SKM-1 treated with dmso at 0.1 percent for 144 hours (cell line): Measurements from ENCODE around the gene ZNF770.
"Not testable (repeated sequence)": the region's sequence is repeated elsewhere in the genome, so short reads cannot be mapped to it uniquely, and the experiment has no call there.

ENCODE experiments used
- DNase-seq: peaks from one replicate; lab custom pipeline; 2025; ENCODE audit not compliant: unreplicated experiment; lab: John Stamatoyannopoulos, UW

Gene ZNF770

DNA sequence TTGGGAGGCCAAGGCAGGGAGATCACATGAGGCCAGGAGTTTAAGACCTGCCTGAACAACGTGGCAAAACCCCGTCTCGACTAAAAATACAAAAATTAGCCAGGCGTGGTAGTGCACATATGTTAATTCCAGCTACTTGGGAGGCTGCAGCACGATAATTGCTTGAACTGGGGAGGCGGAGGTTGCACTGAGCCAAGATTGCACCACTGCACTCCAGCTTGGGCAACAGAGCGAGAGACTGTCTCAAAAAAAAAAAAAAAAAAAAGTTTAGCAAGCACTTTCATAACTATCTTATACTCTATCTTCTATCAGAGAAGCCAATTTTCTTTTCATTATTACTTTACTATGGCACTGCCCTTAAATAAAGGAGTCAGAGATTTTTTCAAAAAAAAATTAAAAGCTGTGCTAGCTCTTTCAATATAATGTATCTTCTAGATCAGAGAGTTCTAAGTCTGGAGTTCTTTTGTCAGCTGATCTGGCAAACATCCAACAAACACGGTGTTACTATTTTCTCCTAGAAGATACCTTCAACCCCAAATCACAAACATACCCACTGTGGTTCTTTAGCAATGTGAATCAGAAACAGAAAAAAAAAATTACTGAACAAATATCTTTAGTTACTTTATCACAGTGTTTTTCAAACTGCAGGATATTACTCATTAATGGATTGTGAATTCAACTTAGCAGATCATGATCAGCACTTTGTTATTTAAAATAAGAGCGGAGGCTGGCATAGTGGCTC lies 3.0 kb downstream of the ZNF770 start:
- DNase-seq, result no peak

DNA sequence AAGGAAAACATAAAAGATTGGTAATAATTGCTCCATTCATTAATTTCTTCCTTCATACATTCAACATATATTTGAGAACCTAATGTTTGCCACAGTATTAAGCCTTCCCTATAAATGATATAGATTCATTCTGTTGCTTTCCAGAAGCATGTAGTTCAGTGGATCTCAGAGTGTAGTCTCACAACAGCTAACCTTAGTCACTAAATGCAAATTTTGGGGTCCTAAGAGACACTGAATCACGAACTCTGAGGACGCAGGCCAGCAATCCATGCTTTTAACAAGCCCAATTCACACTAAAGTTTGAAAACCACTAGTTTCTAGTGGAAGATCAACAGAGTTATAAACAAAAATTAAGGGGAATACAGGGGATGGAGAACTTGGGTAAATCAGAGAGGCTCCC lies 11.3 kb downstream of the ZNF770 start:
- no peak for DNase-seq

DNA sequence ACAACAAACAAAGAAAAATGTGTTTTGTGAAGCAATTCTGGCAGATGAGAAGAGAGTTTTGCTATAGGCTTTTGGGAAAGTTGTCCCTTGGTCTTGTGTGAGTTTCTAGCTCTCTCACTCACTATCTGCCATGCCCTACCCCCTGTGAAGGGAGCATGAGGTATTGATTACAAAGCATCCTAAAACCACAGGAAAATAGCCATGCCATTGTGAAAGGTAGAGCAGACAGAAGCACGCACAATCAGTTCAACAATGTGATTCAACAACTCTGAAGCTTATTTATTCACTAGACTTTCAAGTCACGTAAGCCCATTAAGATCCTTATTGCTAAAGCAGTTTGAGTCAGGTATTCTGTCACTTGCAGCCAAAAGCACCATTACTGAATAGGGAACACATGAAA lies 12.0 kb downstream of the ZNF770 start:
- no peak for DNase-seq

DNA sequence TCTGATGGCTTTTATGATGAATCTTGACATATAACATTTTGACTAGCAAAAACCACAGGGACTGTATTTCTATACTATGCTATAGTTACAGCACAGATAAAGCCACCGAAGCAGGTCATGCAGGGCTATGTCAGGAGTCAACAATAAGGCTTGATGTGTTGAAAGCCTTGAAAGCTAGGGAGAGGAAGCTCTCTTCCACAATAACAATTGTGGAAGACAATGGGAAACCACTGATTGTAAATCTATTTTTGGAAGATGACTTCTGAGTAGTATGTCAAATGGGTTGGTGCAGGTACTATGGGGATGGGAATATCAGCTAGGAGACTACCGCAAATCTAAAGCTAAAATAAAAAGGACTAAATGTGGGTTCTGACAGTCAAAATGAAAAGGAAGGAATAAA lies 14.6 kb downstream of the ZNF770 start:
- no peak for DNase-seq

DNA sequence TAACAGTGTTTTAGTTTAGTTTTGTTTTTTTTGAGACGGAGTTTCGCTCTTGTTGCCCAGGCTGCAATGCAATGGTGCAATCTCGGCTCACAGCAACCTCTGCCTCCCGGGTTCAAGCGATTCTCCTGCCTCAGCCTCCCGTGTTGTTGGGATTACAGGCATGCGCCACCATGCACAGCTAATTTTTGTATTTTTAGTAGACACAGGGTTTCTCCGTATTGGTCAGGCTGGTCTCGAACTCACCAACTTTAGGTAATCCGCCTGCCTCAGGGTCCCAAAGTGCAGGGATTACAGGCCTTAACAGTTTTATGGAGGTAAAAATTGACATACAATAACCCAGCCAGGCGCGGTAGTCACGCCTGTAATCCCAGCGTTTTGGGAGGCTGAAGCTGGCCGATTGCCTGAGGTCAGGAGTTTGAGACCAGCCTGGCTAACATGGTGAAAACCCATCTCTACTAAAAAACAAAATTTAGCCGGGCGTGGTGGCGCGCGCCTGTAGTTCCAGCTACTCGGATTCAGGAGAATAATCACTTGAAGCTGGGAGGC lies 17.9 kb downstream of the ZNF770 start:
- not testable (repeated sequence) for DNase-seq

DNA sequence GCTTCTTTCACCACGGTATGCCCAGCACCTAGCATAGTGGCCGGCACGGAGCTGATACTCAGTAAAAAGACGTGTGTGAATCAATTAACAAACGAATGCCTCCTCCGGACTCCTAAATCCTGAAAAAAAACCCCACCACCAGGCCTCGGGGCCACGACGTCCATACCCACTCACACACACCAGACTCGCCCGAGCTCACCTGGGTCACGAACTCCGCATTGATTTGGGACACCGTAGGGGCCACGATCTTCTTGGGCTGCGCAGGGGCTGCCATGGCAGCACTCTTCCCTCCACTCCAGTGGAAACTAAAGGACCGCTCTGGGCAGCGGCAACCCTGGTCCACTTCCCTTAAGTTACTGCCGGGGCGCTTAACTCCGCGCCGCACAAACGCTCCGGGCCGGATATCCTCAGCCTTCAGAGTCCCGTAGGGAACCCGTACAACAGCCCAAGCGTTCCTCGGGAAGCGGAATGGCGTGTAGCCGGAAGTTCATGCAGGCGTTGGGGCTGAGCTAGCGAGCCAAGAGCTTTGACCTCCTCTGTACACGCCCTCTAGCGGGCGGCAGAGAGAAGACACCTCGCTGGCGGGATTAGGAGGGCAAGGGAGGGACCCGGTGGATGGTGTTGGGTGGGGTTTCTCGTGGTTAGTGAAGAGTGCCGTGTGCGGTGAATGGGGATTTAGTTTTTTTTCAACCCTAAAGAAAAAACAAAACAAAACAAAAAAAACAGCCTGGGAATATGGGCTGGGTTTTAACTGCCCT lies 18.6 kb downstream of the ZNF770 start, which contains the start of gene AQR:
AQR (minus strand) TSS at position 403 of the 758 bp plus-strand sequence; CDS start at position 274, 129 bp downstream.
- peak; percentile 96 for DNase-seq

DNA sequence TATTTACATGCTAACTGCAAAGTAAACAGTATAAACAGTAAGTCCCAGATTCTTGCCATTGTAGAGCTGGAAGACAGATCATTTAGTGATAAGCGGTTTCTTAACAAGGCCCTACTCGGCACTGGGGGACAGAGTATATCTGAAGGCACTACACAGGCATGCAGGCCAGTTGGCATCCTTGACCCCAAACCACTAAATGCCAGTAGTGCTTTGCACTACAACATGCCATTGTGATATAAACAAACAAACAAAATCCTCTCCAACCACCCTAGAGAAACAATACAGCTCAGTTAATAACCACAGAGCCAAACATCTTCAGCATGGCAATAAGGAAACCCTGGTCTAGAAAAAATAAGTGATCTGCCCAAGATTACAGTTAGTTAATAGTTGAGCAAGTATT lies 23.8 kb downstream of the ZNF770 start:
- no peak for DNase-seq

DNA sequence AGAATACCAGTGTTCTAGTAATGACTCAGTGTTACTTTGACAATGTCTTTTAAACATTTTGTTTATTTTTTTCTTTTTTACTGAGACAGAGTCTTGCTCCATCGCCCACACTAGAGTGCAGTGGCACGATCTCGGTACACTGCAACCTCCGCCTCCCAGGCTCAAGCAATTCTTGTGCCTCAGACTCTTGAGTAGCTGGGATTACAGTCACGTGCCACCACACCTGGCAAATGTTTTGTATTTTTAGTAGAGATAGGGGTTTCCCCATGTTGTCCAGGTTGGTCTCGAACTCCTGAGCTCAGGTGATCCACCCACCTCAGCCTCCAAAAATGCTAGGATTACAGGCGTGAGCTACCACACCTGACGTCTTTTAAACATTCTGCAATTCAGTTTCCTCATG lies 34.2 kb downstream of the ZNF770 start:
- DNase-seq, result no peak

DNA sequence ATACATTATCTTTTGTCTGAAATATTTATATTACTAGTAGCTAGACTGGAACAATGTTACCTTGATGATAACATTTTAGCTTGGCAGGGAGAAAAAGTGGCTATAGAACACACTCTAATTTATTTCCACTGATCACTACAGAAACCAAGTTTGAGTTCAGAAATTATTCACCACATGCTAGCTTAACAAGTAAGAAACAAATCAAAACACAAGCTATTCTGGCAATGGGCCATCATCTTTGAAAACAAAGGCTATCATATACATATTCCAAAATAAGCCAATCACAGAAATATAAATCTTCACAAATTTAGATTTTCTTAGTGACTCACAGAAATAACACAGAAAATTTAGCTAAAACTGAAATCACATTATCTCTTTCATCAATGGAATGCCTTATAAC lies 35.6 kb downstream of the ZNF770 start:
- no peak for DNase-seq

DNA sequence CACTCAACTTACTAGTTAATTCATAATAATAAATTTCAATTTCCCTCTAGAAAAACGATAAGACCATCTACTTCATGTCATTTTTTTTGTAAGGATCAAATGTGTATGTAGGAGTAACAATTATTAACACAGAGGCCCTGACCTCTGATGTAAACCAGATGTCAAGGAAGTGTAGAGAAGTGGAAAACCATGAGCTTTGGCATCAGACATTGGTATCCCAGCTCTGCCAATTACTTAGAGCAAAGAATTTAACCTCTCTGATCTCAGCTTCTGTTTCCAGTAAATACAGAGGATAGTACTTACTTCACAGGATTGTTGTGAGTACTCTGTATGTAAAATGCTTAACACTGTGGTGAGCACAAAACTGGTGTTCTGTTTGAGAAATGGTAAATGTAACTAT lies 36.1 kb downstream of the ZNF770 start:
- no peak for DNase-seq

DNA sequence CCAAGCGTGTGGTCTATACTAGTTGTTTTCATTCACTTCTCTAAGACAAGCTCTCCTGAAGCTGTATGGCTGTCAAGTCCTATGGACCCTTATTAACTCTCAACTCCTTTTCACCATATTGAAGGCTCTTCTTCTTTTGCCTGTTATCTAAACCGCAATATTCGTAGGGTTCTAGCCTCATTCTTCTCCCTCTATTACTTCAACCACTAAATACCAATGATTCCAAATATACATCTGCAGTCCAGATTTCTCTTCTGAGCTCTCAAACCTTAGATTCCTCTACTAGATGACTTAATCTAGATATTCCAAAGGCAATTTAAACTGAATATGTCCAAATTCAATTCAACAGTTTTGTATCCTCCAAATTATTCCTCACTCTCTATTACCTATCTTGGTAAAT lies 43.2 kb downstream of the ZNF770 start:
- DNase-seq, result no peak

DNA sequence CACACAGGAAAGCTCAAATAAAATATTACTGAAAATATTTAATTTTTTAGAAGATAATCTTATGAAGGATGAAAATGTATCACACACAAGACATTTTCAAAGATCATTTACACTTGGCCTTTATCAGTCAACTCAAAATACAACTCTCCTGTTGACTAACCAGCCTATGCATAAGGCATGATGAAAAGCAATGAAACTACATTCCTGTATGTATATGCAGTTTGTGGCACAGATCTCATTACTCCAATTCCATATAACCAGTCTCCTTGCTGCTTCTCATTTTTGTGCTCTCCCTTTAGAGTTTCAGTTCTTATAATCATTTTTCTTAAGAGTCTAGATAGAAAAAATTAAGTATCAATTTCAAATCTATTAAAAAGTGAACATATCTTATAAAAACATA lies 44.4 kb downstream of the ZNF770 start:
- no peak for DNase-seq

DNA sequence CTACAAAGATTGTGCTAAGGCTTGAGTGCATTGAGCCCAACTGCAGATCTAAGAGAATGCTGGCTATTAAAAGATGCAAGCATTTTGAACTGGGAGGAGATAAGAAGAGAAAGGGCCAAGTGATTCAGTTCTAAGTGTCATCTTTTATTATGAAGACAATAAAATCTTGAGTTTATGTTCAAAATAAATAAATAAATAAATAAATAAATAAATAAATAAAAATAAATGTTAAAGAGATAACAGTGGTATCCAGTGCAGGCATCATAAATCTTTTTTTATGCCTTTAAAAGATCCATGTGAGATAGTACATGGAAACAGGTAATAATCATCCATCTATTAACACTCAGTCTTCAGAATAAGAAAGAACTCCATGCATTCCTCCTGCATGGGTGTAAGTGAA lies 44.8 kb downstream of the ZNF770 start:
- DNase-seq, result not testable (repeated sequence)

DNA sequence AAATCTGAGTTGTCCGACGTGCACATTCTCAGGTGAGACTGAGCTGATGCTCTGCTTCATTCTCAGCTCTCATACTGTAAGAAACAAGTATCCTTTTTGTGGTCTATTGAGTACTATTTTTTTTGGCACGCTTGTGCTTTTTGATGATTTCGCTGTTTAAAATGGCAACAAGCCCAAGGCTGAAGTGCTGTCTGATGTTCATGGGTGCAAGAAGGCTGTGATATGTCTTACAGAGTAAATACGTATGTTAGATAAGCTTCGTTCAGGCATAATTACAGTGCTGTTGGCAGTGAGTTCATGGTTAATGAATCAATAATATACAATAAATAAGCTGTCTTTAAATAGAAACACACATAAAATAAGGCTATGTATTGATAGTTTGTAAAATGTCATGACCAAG lies 45.7 kb downstream of the ZNF770 start:
- no peak for DNase-seq

DNA sequence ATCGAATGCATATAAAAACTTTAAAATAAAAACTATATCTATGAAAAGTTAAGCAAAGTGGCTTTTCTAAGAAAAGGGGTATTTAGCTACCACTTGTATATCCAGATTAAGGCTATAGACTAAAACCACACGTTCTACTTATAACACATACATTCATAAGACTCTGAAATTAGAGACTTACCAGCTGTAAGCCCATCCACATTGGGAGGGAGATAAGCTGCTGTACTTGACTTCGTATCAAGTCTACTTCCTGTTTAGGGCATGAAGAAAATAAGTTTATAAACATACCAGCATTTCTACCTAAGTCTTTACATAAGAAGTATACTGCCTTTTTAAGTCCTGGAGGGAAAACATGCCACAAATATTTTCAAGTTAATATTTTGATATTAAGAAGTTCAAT lies 46.3 kb downstream of the ZNF770 start:
- DNase-seq, result no peak

DNA sequence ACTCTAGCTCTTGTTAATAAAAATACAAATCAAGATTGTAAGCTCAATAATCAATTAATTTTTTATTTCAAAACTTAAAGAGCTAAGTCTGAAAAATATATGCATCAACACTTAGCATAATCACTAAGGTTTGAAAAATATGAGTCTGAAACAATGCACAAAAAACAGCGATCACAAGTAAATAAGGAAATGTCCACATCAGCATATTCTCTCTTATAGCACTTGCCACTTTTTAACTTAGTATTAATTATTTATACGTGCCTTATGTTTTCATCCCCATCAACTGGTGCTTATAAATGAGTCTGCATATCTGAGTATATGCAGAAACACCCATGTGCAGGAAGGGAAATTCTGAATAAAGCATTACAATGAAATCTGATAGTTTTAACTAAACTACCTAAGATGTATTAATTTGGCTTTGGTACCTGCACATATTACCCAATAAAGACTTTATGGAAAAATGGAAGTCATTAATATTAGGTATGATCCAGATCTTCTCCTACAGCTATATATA lies 46.8 kb downstream of the ZNF770 start:
- DNase-seq, result no peak

DNA sequence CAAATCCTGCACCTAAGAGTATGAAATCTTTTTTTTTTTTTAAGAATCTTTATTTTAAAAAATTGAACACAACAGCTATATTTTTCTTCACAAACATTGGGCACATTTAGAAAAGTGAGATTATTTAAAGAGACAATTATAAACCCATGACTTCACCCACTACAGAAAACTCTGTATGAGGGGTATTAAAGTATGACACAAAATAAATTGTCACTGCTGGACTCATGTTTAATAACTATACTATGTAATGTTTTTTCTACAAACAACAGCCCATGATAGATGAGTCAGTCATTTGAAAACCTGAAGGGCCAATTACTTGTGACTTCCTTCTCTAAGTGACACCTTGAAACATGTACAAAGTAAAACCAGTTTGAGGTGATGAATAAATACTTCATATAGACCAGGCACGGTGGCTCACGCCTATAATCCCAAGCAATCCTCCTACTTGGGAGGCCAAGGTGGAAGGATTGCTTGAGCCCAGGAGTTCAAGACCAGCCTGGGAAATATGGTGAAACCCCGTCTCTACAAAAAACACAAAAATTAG lies 54.6 kb downstream of the ZNF770 start:
- no peak for DNase-seq

DNA sequence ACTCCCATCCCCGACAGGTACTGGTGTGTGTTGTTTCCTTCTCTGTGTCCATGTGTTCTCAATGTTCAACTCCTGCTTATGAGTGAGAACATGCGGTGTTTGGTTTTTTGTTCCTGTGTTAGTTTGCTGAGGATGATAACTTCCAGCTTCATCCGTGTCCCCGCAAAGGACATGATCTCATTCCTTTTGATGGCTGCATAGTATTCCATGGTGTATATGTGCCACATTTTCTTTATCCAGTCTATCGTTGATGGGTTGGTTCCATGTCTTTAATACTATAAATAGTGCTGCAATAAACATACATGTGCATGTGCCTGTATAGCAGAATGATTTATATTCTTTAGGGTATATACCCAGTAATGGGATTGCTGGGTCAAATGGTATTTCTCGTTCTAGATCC lies 59.7 kb downstream of the ZNF770 start:
- not testable (repeated sequence) for DNase-seq
